Measurements from ENCODE around the gene ARL14EP. TPM values are rescaled to one million over a fixed set of nuclear protein-coding genes. Genes with fewer than 3 reads are reported as not detected.

The ARL14EP gene
- total RNA-seq, 1 experiment from 2014 or later, result 85.9 TPM

GRCh38 chr11:30321321-30321720 is 1.6 kb upstream of the ARL14EP start:
- no TSS peak for BruUV-seq (replicated peaks)
- CTCF ChIA-PET, result no interaction called here

GRCh38 chr11:30322191-30322590 is 713 bp upstream of the ARL14EP start:
- intact Hi-C loops (cut with micrococcal nuclease; ENCODE audit: unreplicated experiment), result no loop called here
- no peaks in the 10 kb centered on the region for H3K36me3 ChIP-seq (ENCODE audit: insufficient read depth, low read length, poor library complexity, severe bottlenecking)

More at GRCh38 chr11:30321321-30321720, 1.6 kb upstream of the ARL14EP start:
- peaks cover 7% of the 10 kb centered on the region for H3K27me3 ChIP-seq (replicated peaks; ENCODE audit: insufficient read depth, low read depth, low read length, poor library complexity)
- TF ChIP-seq CTCF (conservative IDR thresholded peaks at IDR 0.05; ENCODE audit: low read depth, low read length) (no peak), EZH2 (IDR thresholded peaks at IDR 0.05; ENCODE audit: borderline replicate concordance, low read depth, low read length, poor library complexity, severe bottlenecking) (no peak)
- POLR2A ChIA-PET (ENCODE audit: low non-redundant PET), result no interaction called here
- DNase-seq (ENCODE audit: low spot score), result no peak
- H3K4me1 ChIP-seq (ENCODE audit: insufficient read depth, low read length, poor library complexity, severe bottlenecking), result peaks cover 20% of the 10 kb centered on the region
- H3K4me3 ChIP-seq (ENCODE audit: low read depth, low read length, poor library complexity, severe bottlenecking), result no peak overlapping the region
- H3K9me3 ChIP-seq (ENCODE audit: low read depth, low read length, poor library complexity, severe bottlenecking), result no peaks in the 10 kb centered on the region
- intact Hi-C loops (cut with micrococcal nuclease; ENCODE audit: unreplicated experiment), result no loop called here
- no peaks in the 10 kb centered on the region for H3K36me3 ChIP-seq (ENCODE audit: insufficient read depth, low read length, poor library complexity, severe bottlenecking)
- no peak overlapping the region for H3K27ac ChIP-seq (ENCODE audit: low read depth, low read length, poor library complexity, severe bottlenecking)

GRCh38 chr11:30326114-30326778 is 3.3 kb downstream of the ARL14EP start:
- H3K27ac ChIP-seq (ENCODE audit: low read depth, low read length, poor library complexity, severe bottlenecking), result no peak overlapping the region
- no peak for TF ChIP-seq EZH2 (IDR thresholded peaks at IDR 0.05; ENCODE audit: borderline replicate concordance, low read depth, low read length, poor library complexity, severe bottlenecking)
- no peak for TF ChIP-seq CTCF (conservative IDR thresholded peaks at IDR 0.05; ENCODE audit: low read depth, low read length)
- intact Hi-C loops (cut with micrococcal nuclease; ENCODE audit: unreplicated experiment), result no loop called here
- ChIA-PET POLR2A (ENCODE audit: low non-redundant PET) (no interaction called here), CTCF (no interaction called here)
- peaks cover 34% of the 10 kb centered on the region for H3K4me1 ChIP-seq (ENCODE audit: insufficient read depth, low read length, poor library complexity, severe bottlenecking)
- H3K4me3 ChIP-seq (ENCODE audit: low read depth, low read length, poor library complexity, severe bottlenecking), result no peak overlapping the region
- peaks cover 10% of the 10 kb centered on the region for H3K36me3 ChIP-seq (ENCODE audit: insufficient read depth, low read length, poor library complexity, severe bottlenecking)
- H3K9me3 ChIP-seq (ENCODE audit: low read depth, low read length, poor library complexity, severe bottlenecking), result no peaks in the 10 kb centered on the region
- BruUV-seq (replicated peaks), result no TSS peak
- no peak for DNase-seq (ENCODE audit: low spot score)
- no peaks in the 10 kb centered on the region for H3K27me3 ChIP-seq (replicated peaks; ENCODE audit: insufficient read depth, low read depth, low read length, poor library complexity)

More at GRCh38 chr11:30322191-30322590, 713 bp upstream of the ARL14EP start:
- CTCF ChIA-PET, result interaction anchor here (1.0 kb wide), 2 partner anchors 22 to 23 kb away, joined by 3 read pairs; no protein-coding TSS in a partner anchor
- H3K27ac ChIP-seq (ENCODE audit: low read depth, low read length, poor library complexity, severe bottlenecking), result peak overlapping the region; percentile 91
- POLR2A ChIA-PET (ENCODE audit: low non-redundant PET), result interaction anchor here (1.1 kb wide), 1 partner anchor 603 kb away, joined by 4 read pairs; no protein-coding TSS in a partner anchor
- H3K9me3 ChIP-seq (ENCODE audit: low read depth, low read length, poor library complexity, severe bottlenecking), result no peaks in the 10 kb centered on the region
- TF ChIP-seq EZH2 (IDR thresholded peaks at IDR 0.05; ENCODE audit: borderline replicate concordance, low read depth, low read length, poor library complexity, severe bottlenecking) (no peak), CTCF (conservative IDR thresholded peaks at IDR 0.05; ENCODE audit: low read depth, low read length) (no peak)
- BruUV-seq (replicated peaks), result no TSS peak
- no peak for DNase-seq (ENCODE audit: low spot score)
- H3K4me1 ChIP-seq (ENCODE audit: insufficient read depth, low read length, poor library complexity, severe bottlenecking), result peaks cover 20% of the 10 kb centered on the region
- peaks cover 7% of the 10 kb centered on the region for H3K27me3 ChIP-seq (replicated peaks; ENCODE audit: insufficient read depth, low read depth, low read length, poor library complexity)
- peak overlapping the region; percentile 67 for H3K4me3 ChIP-seq (ENCODE audit: low read depth, low read length, poor library complexity, severe bottlenecking)

Data from A673 (cell line).